NT2/D1 (cell line): Measurements from ENCODE around the gene MAST4.

Experiments
- SUZ12 ChIP-seq: IDR thresholded peaks from 2 replicates; pipeline ENCODE4 v1.6.1; 2011; ENCODE audit not compliant: insufficient read length, insufficient read depth; ENCODE audit errors: extremely low read depth
- YY1 ChIP-seq: IDR thresholded peaks from 2 replicates; pipeline ENCODE4 v1.6.1; 2011; ENCODE audit not compliant: insufficient read length, insufficient read depth

- TF ChIP-seq YY1 (no peak), SUZ12 (no peak)
These were observed 281.6 kb downstream of the MAST4 start for GRCh38 chr5:66877843-66878242.
